Mononuclear cell (primary cell): ENCODE measurements around the gene CSNK1A1L. TPM values are rescaled to one million over a fixed set of nuclear protein-coding genes. Genes with fewer than 3 reads are reported as not detected.
"Not testable (repeated sequence)": the region's sequence is repeated elsewhere in the genome, so short reads cannot be mapped to it uniquely, and the experiment has no call there.

Experiments
- H3K27me3 ChIP-seq: 2 replicates; pipeline ENCODE4 v1.6.0; 2011; ENCODE audit warnings: low read length, control low read depth; ENCODE audit not compliant: insufficient read depth
- H3K4me1 ChIP-seq: 2 replicates; pipeline ENCODE4 v1.5.1; 2011; ENCODE audit warnings: mild to moderate bottlenecking, low read length, control low read depth; ENCODE audit not compliant: insufficient read depth
- H3K4me3 ChIP-seq: 2 replicates; pipeline ENCODE4 v1.5.1; 2011; ENCODE audit warnings: mild to moderate bottlenecking, low read length, moderate library complexity
- H3K9me3 ChIP-seq: 2 replicates; pipeline ENCODE4 v1.5.1; 2011; ENCODE audit warnings: low read depth, mild to moderate bottlenecking, control low read depth, low read length
- total RNA-seq: library from RNA; depleted of rRNA; stranded (reverse); fragments of >200 nt; gene quantifications from one replicate; pipeline ENCODE4 v1.2.3, GENCODE V29; 2012

CSNK1A1L gene
- total RNA-seq, 1 donor: not detected

- peak within 1 kb of the TSS; percentile 84 for H3K4me3 ChIP-seq
Measured at GRCh38 chr13:37058910-37059847, 46.3 kb downstream of the CSNK1A1L start, which contains the start of gene SUPT20H. Gene SUPT20H (minus strand): TSS chr13:37059688. CDS start chr13:37051490, 8,198 bp downstream.

GRCh38 chr13:37056228-37056627 is 49.2 kb downstream of the CSNK1A1L start:
- not testable (repeated sequence) for H3K4me3 ChIP-seq, H3K27me3 ChIP-seq, H3K9me3 ChIP-seq
- H3K4me1 ChIP-seq: peaks cover 26% of the 10 kb centered on the region

More at GRCh38 chr13:37058910-37059847, 46.3 kb downstream of the CSNK1A1L start, which contains the start of gene SUPT20H:
- peaks cover 26% of the 10 kb centered on the region for H3K4me1 ChIP-seq
- H3K27me3 ChIP-seq: peaks cover 4% of the 10 kb centered on the region
- no peaks in the 10 kb centered on the region for H3K9me3 ChIP-seq

Other genes with a start within 250 kb of the CSNK1A1L start
- not detected for gene SMAD9, start 185.4 kb downstream of the CSNK1A1L start, total RNA-seq
- 20.9 TPM for gene ALG5, start 106.3 kb downstream of the CSNK1A1L start, total RNA-seq
- gene EXOSC8, start 104.9 kb downstream of the CSNK1A1L start, total RNA-seq: 22.6 TPM
- 42.6 TPM for gene SUPT20H, start 46.0 kb downstream of the CSNK1A1L start, total RNA-seq